Ovary (tissue), 9 donors: ENCODE data around the gene CPXM2. TPM values are rescaled to one million over a fixed set of nuclear protein-coding genes. Genes with fewer than 3 reads are reported as not detected.

Source experiments
- DNase-seq, 5 donors: peaks; one replicate each; pipeline ENCODE4 v3.0.0-alpha.2; 2019 to 2020
- H3K27ac ChIP-seq, 2 donors: fragments of 200-600 bp; one replicate each; pipeline versions ENCODE4 v1.5.1 to v1.8.0; 2019 to 2022
- H3K27me3 ChIP-seq: fragments of 200-600 bp; one replicate; pipeline ENCODE4 v1.8.0; 2022
- H3K36me3 ChIP-seq: fragments of 200-600 bp; sonication (generic); one replicate; pipeline ENCODE4 v1.5.1; 2019
- H3K4me1 ChIP-seq: one replicate; pipeline ENCODE4 v1.8.1; 2013; ENCODE audit warnings: mild to moderate bottlenecking, moderate library complexity; ENCODE audit not compliant: insufficient read depth
- H3K4me3 ChIP-seq: fragments of 200-600 bp; sonication (generic); one replicate; pipeline ENCODE4 v1.5.1; 2017
- H3K9me3 ChIP-seq, 2 donors: fragments of 200-600 bp in 1 of 2; sonication (generic) in 1 of 2; one replicate each; pipeline versions ENCODE4 v1.5.1 to v1.8.1; 2013 to 2019; ENCODE audit warnings: mild to moderate bottlenecking in 1 of 2, moderate library complexity in 1 of 2
- EP300 ChIP-seq: sonication (generic); formaldehyde crosslinking; IDR thresholded peaks from one replicate; pipeline ENCODE4 v1.6.1; 2017; ENCODE audit warnings: antibody characterized with exemption
- POLR2A ChIP-seq: fragments of 450-650 bp; IDR thresholded peaks from one replicate; pipeline ENCODE4 v1.6.1; 2017; ENCODE audit warnings: antibody characterized with exemption, mild to moderate bottlenecking, moderate library complexity
- WGBS, 3 donors: extraction: QIAGEN DNeasy Blood & Tissue Kit in 1 of 3; methylation state at CpG; one replicate each; pipeline versions ENCODE4 v1.1.5 to v1.1.7; 2013 to 2017; 5-methylcytosine and 5-hydroxymethylcytosine counted together
- intact Hi-C, 4 donors: fragments of 100-400 bp; cut with DNase I; formaldehyde crosslinking; loops; one replicate each; pipeline versions ENCODE4 v1.11.0 to v1.15.1; 2022 to 2023
- polyA plus RNA-seq, 2 donors: library from polyadenylated mRNA; stranded (reverse); fragments of 200-250 nt in 1 of 2; fragments of 350-450 nt in 1 of 2; fragmentation: Illumina TruSeq in 1 of 2; extraction: RNeasy Lipid Tissue Mini Kit (QIAGEN cat#74804) in 1 of 2; gene quantifications; one replicate each; pipeline ENCODE4 v1.2.3, GENCODE V29; 2013 to 2014
- total RNA-seq, 7 donors: library from RNA; depleted of rRNA in 2 of 7; stranded (reverse); fragments of >200 nt in 2 of 7; fragmentation: NEBNext Ultra II Directional in 3 of 7; extraction: Animal tissue kit (Norgen Biotek cat#: 25700) in 3 of 7; gene quantifications; one replicate each; pipeline versions ENCODE4 v1.1.0 to v1.2.4, GENCODE V29; 2016 to 2023
- TF ChIP-seq, protein P1 (sequence below), 3 donors: fragments of 450-650 bp in 2 of 3; fragments of 200-600 bp in 1 of 3; IDR thresholded peaks; one replicate each; pipeline versions ENCODE4 v1.5.1 to v1.8.0; 2016 to 2022; ENCODE audit warnings: antibody characterized with exemption in 3 of 3, mild to moderate bottlenecking in 1 of 3
- donor health status: DM: no; HTN: no; CAD: no; lungs with moderate emphysema.
- donor health status: DM: no; HTN: no; CAD: no.
- donor health status: Bipolar disorder and iron deficiency.
- donor health status: DM: yes; HTN: yes; CAD: no.
- donor health status: DM: no; HTN: no; CAD: no.
- donor health status: DM: yes; HTN: yes; CAD: no.

CPXM2 gene
- total and polyA plus RNA-seq, 9 donors = 5.5 to 66.0 (median 13.3) TPM

DNA sequence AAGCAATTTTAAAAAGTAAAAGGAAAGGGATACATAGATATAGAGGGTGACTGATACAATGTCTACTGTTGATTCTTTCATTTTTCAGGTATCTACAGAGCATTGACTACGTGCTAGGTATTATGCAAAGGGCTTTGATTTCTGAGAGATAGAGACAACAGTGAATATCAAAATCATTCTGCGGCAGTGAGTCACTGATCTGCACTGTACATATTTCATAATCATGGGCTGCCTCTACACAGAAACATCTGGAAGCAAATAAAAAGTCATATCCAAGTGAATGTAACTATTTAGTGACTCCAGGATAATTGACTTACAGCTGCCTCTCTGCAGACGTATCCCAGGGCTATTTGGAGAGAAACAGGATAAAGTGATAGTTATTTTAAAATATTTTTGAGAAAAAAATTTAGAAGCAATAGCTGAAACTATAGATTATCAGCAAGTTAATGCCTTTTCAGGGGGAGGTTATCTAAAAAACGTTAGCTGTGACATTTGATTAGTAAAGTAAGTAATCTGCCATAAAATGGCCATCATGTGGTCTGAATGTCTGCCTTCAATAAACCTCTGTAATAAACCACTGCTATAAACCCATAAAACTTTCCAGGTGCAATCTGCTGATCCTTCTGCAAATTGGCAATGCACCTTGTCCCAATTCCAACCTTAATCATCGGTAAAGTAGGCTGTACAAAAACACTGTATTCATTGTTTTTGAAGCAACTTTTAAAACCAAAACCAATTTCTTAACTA is 43.7 kb downstream of the CPXM2 start:
- no peaks in the 10 kb centered on the region for H3K4me1 ChIP-seq
- 14 to 20% (median 16%) methylated on average over 5 of the region's 5 CpGs for WGBS, 3 donors
- H3K27me3 ChIP-seq = no peaks in the 10 kb centered on the region
- TF ChIP-seq, protein P1, sequence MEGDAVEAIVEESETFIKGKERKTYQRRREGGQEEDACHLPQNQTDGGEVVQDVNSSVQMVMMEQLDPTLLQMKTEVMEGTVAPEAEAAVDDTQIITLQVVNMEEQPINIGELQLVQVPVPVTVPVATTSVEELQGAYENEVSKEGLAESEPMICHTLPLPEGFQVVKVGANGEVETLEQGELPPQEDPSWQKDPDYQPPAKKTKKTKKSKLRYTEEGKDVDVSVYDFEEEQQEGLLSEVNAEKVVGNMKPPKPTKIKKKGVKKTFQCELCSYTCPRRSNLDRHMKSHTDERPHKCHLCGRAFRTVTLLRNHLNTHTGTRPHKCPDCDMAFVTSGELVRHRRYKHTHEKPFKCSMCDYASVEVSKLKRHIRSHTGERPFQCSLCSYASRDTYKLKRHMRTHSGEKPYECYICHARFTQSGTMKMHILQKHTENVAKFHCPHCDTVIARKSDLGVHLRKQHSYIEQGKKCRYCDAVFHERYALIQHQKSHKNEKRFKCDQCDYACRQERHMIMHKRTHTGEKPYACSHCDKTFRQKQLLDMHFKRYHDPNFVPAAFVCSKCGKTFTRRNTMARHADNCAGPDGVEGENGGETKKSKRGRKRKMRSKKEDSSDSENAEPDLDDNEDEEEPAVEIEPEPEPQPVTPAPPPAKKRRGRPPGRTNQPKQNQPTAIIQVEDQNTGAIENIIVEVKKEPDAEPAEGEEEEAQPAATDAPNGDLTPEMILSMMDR (IDR thresholded peaks at IDR 0.05) = no peak
- H3K27ac ChIP-seq = no peak overlapping the region
- H3K36me3 ChIP-seq = no peaks in the 10 kb centered on the region
- H3K9me3 ChIP-seq = no peaks in the 10 kb centered on the region
- no peak overlapping the region for H3K4me3 ChIP-seq
- intact Hi-C loops = no loop called here
- DNase-seq = no peak

DNA sequence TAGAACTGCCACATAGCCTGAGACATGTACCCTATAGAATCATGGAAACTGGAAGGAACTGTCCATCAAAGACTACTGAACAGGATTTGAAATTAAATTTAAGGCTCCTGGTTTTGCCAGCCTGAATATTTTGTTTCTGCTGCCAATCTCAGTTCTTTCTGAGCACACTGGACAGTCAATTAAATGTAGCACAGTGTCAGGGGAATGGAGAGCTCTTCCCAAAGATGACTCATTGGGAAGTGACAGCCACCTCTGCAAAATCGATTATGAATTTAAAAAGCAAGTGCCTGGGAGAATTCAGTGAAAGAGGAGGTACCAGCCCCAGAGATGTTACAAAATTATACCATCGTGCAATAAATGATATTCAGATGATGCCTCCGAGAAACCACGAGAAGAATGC is 47.8 kb downstream of the CPXM2 start:
- TF ChIP-seq POLR2A = no peak
- TF ChIP-seq, protein P1 (IDR thresholded peaks at IDR 0.05) = no peak
- no peak for TF ChIP-seq EP300
- 90 to 94% (median 93%) methylated on average over 4 of the region's 4 CpGs for WGBS, 3 donors
- no peak overlapping the region for H3K4me3 ChIP-seq
- no peak overlapping the region for H3K27ac ChIP-seq
- no peaks in the 10 kb centered on the region for H3K36me3 ChIP-seq
- H3K4me1 ChIP-seq = no peaks in the 10 kb centered on the region
- no peaks in the 10 kb centered on the region for H3K27me3 ChIP-seq
- intact Hi-C loops = no loop called here
- no peak for DNase-seq
- H3K9me3 ChIP-seq = no peaks in the 10 kb centered on the region

DNA sequence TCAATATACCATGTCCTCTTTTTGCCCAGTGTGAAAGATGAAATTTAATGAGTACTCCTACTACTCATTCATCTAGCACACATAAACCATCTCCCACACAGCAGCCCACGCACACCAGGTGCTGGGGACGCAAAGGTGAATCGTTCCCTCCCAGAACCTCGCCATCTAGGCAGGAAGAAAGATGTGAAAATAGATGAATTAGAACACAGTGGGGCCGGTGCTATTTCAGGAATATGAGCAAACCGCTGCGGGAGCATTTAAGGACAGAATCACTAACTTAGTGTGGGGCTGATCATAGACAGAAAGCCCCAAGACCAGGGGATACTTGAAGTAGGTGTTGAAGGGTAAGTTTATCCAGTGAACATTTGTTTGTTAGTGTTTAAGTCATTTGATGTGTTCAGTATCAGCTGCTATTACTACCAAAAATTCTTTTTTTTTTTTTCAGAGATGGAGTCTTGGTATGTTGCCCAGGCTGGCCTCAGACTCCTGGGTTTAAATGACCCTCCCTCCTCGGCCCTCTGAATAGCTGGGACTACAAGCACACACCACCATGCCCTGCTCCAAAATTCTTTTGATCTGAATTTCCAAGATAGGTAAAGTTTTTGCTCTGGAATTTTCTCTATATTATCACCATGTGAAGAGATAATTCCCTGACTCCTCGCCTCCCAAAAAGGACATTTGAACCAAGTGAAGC is 48.8 kb downstream of the CPXM2 start:
- Histone ChIP-seq H3K4me1 (no peaks in the 10 kb centered on the region), H3K4me3 (no peak overlapping the region), H3K36me3 (no peaks in the 10 kb centered on the region), H3K27me3 (no peaks in the 10 kb centered on the region), H3K9me3 (no peaks in the 10 kb centered on the region), H3K27ac (no peak overlapping the region)
- intact Hi-C loops = no loop called here
- TF ChIP-seq POLR2A = no peak
- TF ChIP-seq, protein P1 (IDR thresholded peaks at IDR 0.05) = no peak
- no peak for TF ChIP-seq EP300
- DNase-seq = no peak
- 17 to 29% (median 23%) methylated on average over 9 of the region's 9 CpGs for WGBS, 3 donors

- DNase-seq = no peak
- Histone ChIP-seq H3K9me3 (no peaks in the 10 kb centered on the region), H3K4me1 (no peaks in the 10 kb centered on the region), H3K27ac (no peak overlapping the region), H3K27me3 (no peaks in the 10 kb centered on the region), H3K36me3 (no peaks in the 10 kb centered on the region), H3K4me3 (no peak overlapping the region)
- WGBS, 3 donors = 94 to 97% (median 95%) methylated on average over 2 of the region's 2 CpGs
- TF ChIP-seq, protein P1 (IDR thresholded peaks at IDR 0.05) = no peak
- TF ChIP-seq POLR2A = no peak
- TF ChIP-seq EP300 = no peak
- intact Hi-C loops = no loop called here
Measured at GRCh38 chr10:123841560-123841959, 50.0 kb downstream of the CPXM2 start.
